NCI-H2171 treated with DMSO at 0.1 percent for 48 hours (cell line): Measurements from ENCODE around the gene RPS21.
"Not testable (repeated sequence)": the region's sequence is repeated elsewhere in the genome, so short reads cannot be mapped to it uniquely, and the experiment has no call there.

Source experiments
- DNase-seq: peaks from one replicate; lab custom pipeline; 2025; lab: John Stamatoyannopoulos, UW

RPS21 gene

GRCh38 chr20:62365814-62366369, 21.0 kb upstream of the RPS21 start:
- peak; percentile 48 for DNase-seq

GRCh38 chr20:62366370-62367135, 20.4 kb upstream of the RPS21 start:
- peak; percentile 66 for DNase-seq

GRCh38 chr20:62367136-62367632, 19.7 kb upstream of the RPS21 start, which contains the start of gene LAMA5:
LAMA5 (minus strand) TSS chr20:62367312; CDS start chr20:62367245, 67 bp downstream.
- no peak for DNase-seq

GRCh38 chr20:62367633-62368391, 19.1 kb upstream of the RPS21 start:
- peak; percentile 63 for DNase-seq

GRCh38 chr20:62368392-62368975, 18.4 kb upstream of the RPS21 start:
- DNase-seq, result no peak

- no peak for DNase-seq
These were observed 17.7 kb upstream of the RPS21 start for GRCh38 chr20:62368976-62369814.

GRCh38 chr20:62369815-62370114, 17.1 kb upstream of the RPS21 start:
- DNase-seq, result no peak

GRCh38 chr20:62370115-62370806, 16.6 kb upstream of the RPS21 start:
- no peak for DNase-seq

- DNase-seq, result no peak
These were observed 15.9 kb upstream of the RPS21 start for GRCh38 chr20:62370807-62371587.

GRCh38 chr20:62371588-62372041, 15.3 kb upstream of the RPS21 start:
- no peak for DNase-seq

GRCh38 chr20:62372042-62372993, 14.6 kb upstream of the RPS21 start:
- no peak for DNase-seq

- not testable (repeated sequence) for DNase-seq
These were observed 13.2 kb upstream of the RPS21 start for GRCh38 chr20:62373631-62374179.

- DNase-seq, result no peak
These were observed 12.4 kb upstream of the RPS21 start for GRCh38 chr20:62374331-62375152.

- DNase-seq, result no peak
These were observed 10.5 kb upstream of the RPS21 start for GRCh38 chr20:62376112-62377063.

GRCh38 chr20:62377064-62377461, 9.8 kb upstream of the RPS21 start:
- DNase-seq, result no peak

GRCh38 chr20:62377615-62378178, 9.2 kb upstream of the RPS21 start:
- DNase-seq, result no peak
